NCI-H2227 (cell line): ENCODE data around the gene WWOX.

Source experiments
- DNase-seq: peaks from one replicate; lab custom pipeline; 2025; ENCODE audit not compliant: unreplicated experiment; lab: John Stamatoyannopoulos, UW

The WWOX gene

GRCh38 chr16:78487471-78487870, 388.0 kb downstream of the WWOX start:
- no peak for DNase-seq

DNA sequence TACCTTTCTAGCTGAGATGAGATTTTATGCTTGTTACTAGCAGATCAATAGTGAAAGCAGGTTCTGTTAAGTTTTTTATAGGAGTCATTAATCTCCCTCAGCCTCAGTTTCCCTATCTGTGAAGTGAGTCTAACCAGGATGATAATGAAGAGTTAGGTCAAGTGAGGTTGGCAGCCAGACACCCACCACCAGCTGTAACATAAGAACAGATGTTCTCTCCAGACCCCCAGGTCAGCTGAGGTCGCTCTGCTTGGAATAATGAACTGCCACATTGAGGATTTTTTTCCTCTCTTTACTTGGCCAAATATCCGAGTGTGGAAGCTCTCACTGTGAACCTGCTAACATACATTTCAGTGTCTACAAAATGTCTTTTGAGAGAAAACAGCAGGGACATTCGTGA, 389.6 kb downstream of the WWOX start:
- DNase-seq, result no peak

DNA sequence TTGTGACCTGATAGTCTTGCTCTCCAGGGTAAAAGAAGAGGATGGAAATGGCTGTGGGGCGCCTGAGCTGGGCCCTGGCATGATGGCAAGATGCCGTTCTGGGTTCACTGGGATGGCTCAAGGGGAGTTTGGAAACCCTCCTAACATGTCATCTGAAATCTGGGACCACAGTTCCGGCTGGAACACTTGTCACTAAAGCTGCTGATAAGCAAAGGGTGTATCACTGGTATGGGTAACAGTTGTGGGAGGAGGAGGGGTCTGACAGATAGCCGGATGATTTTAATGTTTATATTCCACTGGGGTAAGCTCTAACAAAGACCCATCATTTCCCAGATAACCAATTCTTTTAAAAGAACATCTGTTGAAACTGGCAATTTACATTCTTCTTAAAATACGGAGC, 390.2 kb downstream of the WWOX start:
- no peak for DNase-seq

DNA sequence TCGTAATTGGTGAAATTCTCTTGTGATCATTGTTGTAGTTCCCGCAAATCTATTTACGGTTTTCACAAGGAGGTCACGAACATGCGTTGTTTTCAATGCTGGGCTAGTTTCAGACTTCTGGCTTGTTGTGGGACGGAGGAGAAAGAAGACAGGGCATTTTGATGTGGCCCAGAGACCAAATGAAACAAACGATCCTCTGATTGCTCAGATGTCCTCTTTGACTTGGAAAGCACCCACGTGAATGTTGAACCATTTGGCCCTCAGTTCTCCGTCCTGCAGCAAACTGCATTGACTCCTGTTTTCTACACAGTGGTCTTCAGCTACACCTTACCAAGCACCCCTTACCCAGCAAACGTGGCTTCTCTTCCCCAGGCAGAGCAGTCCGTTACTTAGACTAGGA, 391.0 kb downstream of the WWOX start:
- DNase-seq, result no peak

- DNase-seq, result no peak
Measured at GRCh38 chr16:78490847-78491246, 391.4 kb downstream of the WWOX start.

GRCh38 chr16:78493573-78493972, 394.1 kb downstream of the WWOX start:
- DNase-seq, result no peak

- DNase-seq, result no peak
Measured at GRCh38 chr16:78494105-78494504, 394.7 kb downstream of the WWOX start.

- DNase-seq, result no peak
Measured at GRCh38 chr16:78494674-78495073, 395.2 kb downstream of the WWOX start.

GRCh38 chr16:78496189-78496588, 396.7 kb downstream of the WWOX start:
- DNase-seq, result no peak

- no peak for DNase-seq
Measured at GRCh38 chr16:78499399-78499798, 399.9 kb downstream of the WWOX start.

DNA sequence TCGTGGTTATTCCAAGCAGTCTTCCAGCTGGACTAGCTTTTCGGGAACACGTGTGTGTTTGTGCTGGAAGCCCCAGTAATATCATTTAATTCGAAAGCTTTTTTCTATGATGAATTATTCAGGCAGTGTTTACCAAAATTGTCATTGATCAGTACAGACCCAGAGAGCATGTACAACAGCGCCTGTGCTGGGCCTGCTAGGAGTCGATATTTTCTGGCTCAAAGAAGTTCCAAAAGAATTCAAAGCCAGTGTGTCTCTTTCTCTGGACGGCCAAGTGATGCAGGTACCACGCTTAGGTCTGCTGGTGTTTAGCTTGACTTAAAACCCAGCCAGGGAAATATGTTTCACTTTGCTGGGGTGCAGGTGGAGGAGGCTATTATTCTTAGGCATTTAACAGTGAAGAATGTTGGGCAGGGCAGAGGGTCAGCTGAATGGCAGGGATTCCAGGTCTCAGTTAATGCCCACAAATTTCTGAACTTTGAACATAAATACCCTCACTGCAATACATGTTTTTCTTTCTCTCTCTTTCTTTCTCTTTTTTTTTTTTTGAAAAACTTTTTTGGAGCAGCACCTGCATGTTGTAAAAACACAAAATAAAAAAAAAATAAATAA, 401.3 kb downstream of the WWOX start:
- no peak for DNase-seq

DNA sequence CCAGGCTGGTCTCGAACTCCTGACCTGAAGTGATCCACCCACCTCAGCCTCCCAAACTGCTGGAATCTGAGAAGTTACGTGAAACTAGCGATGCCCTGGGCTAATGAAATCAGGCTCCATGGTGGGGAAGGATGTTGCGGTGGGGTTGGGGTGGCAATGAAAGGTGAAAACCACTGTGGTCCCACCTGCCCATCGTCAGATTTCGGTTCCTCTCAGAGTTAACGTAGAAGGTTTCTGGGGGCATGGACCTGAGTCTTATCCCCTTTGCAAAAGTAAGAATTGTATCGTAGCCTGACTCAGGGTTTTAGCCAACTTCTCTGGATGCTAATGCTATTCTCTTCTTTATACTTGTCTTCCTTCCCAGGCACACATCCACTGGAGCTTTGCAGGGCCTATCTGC, 402.3 kb downstream of the WWOX start:
- DNase-seq, result no peak

- no peak for DNase-seq
Measured at GRCh38 chr16:78502812-78503350, 403.4 kb downstream of the WWOX start.

DNA sequence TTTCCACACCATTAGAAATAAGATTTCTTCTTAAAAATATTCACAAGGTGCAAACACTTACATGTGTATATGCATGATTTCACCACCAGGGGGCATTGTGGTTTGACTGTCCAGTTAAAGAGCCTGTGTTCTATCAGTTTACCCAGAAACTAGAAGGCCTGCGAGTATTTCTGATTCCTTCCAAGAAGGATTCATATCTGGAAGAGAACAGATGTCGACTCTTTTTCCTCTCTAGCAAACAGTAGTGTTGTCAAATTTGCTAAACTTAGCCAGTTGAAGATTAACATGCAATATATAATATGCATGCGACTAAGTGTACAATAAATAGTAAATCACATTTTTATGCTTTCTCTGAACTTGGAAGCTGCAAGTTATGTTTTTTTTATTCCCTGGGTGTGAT, 404.1 kb downstream of the WWOX start:
- DNase-seq, result peak; percentile 36

GRCh38 chr16:78504401-78504851, 405.0 kb downstream of the WWOX start:
- DNase-seq, result no peak

GRCh38 chr16:78505036-78505435, 405.6 kb downstream of the WWOX start:
- no peak for DNase-seq

GRCh38 chr16:78505544-78506366, 406.3 kb downstream of the WWOX start:
- peak; percentile 8 for DNase-seq

GRCh38 chr16:78506367-78507193, 407.1 kb downstream of the WWOX start:
- no peak for DNase-seq

DNA sequence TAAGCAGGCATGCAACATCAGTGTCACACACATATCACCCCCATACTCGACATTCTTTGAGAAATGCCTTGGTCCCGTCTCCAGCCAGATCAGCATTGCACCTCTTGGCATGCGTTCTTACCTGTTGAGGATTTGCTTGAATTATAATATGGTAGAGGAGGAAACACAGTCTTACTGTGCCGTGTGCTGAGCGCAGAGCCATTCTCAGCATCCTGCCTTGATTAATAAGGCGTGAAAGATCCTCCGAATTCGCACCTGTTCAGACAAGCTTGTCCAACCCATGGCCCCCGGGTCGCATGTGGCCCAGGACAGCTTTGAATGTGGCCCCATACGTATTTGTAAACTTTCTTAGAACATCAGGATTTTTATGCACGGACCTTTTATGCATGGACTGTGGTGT, 408.1 kb downstream of the WWOX start:
- no peak for DNase-seq

DNA sequence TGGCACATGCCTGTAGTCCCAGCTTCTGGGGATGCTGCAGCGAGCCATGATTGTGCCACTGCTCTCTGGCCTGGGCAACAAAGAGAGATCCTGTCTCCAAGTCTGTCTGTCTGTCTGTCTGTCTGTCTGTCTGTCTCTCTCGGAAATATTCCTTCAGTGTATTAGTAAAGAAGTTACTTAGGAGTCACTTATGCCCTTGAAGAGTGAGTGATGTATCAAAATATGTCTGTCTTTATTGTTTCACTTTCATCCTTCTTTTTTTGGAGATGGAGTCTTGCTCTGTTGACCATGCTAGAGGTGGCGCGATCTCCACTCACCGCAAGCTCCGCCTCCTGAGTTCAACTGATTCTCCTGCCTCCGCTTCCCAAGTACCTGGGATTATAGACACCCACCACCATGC, 410.5 kb downstream of the WWOX start:
- DNase-seq, result no peak

DNA sequence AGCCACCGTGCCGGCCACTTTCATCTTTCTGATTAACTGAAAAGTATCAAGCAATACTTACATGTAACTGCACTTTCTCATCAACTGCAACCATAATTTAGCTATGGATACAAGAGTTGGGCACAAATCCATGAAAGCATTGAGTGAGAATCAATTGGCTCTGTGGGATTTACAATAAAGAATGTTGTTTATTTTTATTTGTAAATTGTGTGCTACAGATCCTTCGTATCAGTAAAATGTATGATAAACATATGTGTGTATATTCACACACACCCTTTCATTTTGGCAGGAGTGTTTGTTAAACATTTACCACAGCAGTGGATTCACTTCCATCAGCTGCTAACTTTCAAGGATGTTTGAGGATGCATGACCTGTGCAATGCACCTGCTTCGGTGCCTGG, 411.0 kb downstream of the WWOX start:
- DNase-seq, result no peak

DNA sequence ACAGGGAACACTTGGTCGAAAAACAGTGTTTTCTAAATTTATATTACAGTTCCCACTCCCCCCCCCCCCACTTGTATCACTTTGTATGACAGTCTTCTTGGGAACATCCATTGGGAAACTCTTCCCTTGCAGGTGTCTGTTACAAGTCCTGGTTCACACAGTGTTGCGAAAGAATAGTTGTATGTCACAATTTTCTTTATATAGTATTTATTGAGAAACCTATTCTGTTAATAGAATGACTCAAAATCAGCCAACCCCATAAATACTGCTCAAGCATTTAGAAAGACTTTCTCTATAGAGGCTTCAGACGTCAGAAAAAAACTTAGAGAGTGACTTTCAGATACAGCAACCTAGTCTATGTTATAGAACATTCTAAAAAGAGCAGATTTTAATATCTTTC, 414.4 kb downstream of the WWOX start:
- DNase-seq, result no peak
